ENCODE measurements around the gene SGMS1. TPM values are rescaled to one million over a fixed set of nuclear protein-coding genes. Genes with fewer than 3 reads are reported as not detected.
"Not testable (repeated sequence)": the region's sequence is repeated elsewhere in the genome, so short reads cannot be mapped to it uniquely, and the experiment has no call there.

Gene SGMS1
- polyA plus RNA-seq, 4 donors, result 42.9 to 61.0 (median 58.0) TPM

DNA sequence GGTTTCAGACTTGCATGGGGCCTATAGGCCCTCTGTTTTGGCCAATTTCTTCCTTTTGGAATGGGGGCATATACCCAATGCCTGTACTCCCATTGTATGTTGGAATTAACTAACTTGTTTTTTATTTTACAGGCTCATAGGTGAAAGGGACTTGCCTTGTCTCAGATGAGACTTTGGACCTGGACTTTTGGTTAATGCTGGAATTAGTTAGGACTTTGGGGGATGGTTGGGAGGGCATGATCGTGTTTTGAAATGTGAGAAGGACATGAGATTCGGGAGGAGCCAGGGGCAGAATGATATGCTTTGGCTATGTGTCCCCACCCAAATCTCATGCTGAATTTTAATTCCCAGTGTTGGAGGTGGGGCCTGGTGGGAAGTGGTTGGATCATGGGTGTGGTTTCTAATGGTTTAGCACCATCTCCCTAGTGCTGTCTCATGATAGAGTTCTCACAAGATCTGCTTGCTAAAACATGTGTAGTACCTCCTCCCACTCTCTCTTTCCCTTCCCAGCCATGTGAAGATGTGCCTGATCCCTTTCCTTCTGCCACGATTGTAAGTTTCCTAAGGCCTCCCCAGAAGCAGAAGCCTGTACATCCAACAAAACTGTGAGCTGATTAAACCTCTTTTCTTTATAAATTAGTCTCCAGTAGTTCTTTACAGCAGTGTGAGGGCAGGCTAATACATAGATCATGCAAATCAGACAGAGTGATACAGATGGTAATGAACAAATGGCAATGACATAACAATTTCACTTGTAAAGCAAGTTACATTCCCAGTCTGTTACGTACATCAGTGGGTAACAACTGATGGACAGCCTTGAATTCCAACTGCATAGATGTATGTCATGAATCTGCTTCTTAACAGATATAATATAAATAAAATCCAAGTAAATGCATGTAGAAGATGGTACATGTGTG, 146.2 kb downstream of the SGMS1 start:
- no peak for DNase-seq (ENCODE audit: low read depth in 4 of 4, low spot score in 3 of 4)

DNA sequence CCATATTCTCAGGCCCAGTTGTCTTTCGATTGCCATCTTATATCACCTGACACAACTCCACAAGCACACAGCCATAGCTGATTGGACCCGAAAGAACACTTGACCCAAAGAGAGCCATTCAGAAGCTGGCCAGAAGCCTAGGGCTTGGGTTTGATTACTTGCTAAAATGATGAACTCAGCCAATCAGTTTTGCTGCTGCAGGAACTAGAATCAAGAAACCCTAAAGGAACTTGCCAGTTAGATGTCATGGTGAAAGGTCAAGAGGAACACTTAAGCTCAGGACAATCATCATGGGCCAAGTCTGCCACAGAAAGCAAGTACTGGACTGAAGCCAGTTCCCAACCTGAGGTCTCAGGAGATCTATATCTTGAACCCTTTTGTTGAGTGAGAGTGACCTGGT, 150.0 kb downstream of the SGMS1 start:
- no peak for DNase-seq (ENCODE audit: low read depth in 4 of 4, low spot score in 3 of 4)

DNA sequence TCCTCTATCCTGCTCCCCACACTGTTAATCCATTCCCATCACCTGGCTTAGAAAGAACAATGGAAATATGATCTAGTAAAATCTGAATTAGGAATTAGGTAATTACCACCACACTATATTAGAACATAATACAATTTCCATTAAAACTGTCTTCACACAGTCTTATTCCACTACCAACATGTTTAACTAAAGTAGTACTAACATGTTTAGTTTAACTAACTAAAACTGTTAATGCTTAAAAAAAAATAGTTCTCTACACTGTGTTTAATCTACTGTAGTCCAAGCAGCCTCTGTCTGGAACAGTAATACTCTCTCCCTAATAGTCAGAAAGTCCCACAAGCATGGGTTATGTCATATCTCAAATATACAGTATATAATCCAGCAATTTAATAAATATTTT, 150.8 kb downstream of the SGMS1 start:
- no peak for DNase-seq (ENCODE audit: low read depth in 4 of 4, low spot score in 3 of 4)

DNA sequence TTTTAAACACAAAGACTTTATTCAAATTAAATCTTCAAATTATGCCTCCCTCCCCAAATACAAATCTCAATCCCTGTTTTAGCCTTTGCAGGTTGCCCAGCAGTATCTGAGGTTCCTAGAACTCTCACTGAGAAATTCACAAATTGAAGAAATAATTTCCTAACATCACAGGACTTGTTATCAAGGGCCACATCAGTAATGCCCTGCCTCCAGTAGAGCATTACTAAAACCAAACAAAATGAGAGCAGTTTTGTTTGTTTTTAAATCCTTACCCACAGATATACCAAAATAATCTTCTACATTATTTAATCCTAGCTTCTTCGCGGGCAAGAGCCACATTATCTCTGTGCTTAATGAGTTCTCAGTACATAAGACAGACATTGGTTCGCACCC, 152.2 kb downstream of the SGMS1 start:
- DNase-seq (ENCODE audit: low read depth in 4 of 4, low spot score in 3 of 4), result no peak

DNA sequence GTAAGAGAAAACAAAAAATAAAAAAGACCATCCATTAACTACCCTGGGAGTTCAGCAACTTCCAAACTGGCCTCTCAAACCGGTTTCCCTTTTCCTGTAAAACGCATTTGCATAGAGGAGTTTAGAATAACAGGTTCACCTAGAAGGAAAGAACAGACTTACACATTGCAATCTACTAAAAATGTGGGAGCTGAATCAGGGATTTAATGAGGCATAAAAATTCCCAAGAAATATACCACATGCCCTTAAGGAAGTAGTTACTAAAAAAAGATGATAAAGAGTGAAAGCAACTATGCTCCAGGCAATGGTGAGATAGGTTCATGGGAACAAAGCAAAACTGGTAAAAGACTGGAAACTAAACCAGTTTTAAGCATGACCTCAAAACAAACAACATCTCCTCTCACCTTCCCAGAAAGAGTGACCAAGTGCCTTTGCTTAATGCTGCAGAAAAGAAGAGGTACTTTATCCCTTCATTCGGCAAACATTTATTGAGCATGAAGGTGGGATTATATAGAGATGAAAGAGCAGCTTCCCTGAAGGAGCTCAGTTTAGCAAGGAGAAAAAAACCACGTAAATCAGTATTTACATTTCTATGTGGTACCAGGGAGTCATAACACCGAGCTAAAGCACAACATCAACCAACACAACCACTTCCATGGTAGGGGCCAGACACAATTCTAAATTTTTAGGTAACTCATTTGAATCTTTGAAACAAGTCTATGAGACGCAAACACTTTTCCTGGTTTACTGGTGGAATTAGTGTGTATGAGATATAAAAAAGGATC, 152.8 kb downstream of the SGMS1 start:
- peak; percentile 52 to 70 (median 63) for DNase-seq (ENCODE audit: low read depth in 4 of 4, low spot score in 3 of 4)

DNA sequence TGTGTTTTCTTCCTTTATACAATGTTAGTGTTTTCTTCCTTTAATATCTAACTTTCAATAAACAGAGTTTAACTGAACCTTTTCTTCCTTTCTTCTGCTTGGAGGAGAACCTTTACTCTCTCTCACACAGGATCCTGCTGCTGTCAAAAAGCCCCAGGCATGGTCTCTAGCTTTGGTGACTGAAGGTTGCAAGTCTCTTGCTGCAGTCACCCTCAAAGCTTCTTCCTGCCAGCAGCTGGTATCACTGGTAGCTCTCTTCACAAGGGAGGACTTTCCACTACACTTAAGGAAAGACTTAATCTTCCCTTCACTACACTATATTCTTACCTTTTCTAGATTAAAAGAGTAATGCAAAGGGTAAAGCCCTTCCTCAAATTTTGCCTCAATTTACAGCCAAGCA, 153.4 kb downstream of the SGMS1 start:
- DNase-seq (ENCODE audit: low read depth in 4 of 4, low spot score in 3 of 4), result peak in 1 of 4 donors; percentile 7

DNA sequence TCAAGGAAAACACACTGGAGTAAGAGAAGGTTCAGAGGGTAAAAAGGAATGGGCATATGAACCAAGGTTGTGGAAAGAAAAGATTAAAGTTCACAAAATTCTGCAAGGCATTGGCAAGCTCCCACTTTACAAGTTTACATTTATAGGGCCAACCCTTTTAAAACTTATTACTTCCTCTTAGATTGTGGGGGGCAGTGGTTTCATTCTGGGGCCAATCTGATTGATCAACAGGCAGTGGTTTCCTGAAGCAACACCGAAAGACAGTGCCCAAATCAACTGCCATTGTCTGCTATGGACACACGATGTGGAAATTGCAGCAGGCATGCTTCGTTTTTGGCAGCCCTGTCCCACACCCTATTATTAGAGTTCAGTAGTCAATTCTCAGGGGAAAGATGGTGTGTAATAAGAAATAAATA, 154.0 kb downstream of the SGMS1 start:
- DNase-seq (ENCODE audit: low read depth in 4 of 4, low spot score in 3 of 4), result no peak

DNA sequence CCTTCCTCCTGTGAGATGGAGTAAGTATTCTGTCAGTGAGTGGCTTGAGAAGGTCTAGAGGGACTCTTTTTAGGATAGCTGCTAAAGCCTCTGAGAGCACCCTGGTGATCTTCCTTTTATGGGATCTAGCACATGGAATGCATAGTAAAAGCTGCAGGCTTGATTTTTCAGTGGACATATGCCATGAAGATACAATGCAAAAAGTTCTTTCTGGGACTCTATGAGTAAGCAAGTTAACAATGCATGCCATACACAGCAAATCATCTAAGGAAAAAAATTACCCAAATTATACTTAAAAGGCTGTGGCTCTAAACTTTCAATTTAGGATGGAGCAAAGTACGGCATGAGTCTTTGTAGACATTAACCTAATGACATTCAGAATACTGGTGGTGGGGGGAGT, 154.5 kb downstream of the SGMS1 start:
- DNase-seq (ENCODE audit: low read depth in 4 of 4, low spot score in 3 of 4), result no peak

DNA sequence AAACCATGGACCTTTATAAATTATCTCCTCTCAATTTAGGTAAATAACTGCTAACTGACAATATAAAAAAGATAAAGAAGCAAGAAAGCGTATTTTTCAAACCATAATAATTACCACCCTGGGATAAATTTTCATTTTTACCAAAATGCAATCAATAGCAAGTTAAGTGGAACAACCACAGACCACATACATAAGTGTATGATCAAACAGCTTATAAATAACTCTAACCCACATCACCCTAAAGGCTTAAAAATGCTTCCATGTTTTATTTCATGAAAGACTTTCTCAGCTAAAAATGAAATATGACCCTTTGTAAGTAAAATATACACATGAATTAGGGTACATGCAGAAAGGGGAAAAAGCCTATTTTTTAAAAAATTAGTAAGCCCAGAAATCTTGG, 156.5 kb downstream of the SGMS1 start:
- no peak for DNase-seq (ENCODE audit: low read depth in 4 of 4, low spot score in 3 of 4)

DNA sequence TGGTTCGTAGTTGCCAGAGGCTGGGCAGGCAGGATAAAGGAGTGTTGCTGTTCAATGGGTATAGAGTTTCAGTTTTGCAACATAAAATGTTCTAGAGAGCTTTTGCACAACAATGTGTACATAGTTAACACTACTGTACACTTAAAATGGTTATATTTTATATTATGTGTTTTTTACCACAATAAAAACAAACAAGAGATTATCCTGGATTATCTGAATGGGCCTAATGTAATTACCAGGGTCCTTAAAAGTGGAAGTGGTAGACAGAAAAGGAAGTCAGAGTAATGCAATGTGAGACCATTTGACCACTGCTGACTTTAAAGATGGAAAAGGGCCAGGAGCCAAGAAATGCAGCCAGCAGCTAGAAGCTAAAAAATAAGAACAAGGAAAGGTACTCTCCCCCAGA, 159.7 kb downstream of the SGMS1 start:
- DNase-seq (ENCODE audit: low read depth in 4 of 4, low spot score in 3 of 4), result no peak

DNA sequence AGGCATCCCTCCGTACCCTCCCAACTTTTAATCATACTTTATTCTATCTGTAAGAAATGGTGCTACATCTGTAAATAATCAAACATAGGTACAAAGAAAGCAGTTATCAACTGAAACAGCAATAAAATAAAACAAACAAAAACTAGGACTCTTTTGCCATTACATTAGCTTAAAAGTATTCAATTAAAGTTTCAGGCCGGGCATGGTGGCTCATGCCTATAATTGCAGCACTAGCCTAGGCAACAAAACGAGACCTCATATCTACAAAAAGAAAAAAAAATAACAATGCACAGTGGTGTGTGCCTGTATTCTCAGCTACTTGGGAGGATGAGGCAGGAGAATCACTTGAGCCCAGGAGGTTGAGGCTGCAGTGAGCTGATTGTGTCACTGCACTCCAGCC, 161.9 kb downstream of the SGMS1 start:
- no peak for DNase-seq (ENCODE audit: low read depth in 4 of 4, low spot score in 3 of 4)

DNA sequence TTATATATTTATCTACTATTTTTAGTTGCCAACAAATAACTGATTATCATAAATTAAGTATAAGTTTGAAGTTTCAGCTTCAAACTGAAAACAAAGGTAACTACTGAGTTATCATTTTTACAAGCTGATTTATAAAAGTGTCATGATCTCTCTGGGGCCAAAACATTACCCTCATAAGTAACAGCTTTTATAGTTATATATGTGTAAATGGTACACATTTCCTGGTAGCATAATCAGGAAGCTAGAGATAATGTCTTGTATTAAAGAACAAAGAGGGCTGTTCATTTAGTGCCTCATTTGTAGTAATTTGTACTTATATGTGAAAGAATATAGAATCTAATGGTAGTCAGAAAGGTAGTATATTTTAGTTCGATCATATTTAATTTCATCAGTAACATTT, 162.6 kb downstream of the SGMS1 start:
- no peak for DNase-seq (ENCODE audit: low read depth in 4 of 4, low spot score in 3 of 4)

DNA sequence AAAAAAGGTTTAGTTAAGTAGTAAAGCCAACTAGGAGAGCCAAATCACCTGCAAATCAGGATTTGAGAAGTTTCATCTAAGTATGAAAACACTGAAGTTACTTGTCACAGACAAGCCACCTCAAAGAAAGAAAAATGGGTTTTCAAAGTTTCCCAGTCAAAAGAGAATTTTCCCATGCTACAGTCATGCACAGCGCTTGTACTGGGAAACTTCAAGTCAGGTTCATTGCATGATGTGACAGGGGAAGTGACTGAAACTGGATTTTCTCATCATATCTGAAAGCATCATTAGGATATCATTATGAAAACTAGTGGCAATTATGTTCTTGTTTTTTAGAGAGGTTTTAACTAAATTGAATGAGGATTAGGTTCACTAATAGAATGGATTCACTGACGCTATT, 167.0 kb downstream of the SGMS1 start:
- DNase-seq (ENCODE audit: low read depth in 4 of 4, low spot score in 3 of 4), result no peak

DNA sequence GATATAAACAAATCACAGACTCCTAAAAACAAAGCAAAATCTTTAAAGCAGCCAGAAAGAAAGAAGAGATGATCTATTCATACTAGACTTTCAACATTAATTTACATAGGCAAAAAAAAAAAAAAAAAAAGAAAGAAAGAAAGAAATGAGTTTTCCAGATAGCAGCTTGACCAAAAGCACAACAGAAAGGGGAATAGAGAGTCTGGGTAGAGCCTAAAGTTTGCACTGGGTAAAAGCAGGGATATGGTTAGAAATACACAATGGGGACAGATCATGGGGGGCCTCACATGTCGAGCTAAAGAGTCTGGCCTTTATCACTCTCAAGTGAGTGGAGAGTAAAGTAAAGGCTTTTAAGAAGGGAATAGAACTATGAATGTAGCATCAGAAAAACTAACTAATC, 169.8 kb downstream of the SGMS1 start:
- DNase-seq (ENCODE audit: low read depth in 4 of 4, low spot score in 3 of 4), result no peak

DNA sequence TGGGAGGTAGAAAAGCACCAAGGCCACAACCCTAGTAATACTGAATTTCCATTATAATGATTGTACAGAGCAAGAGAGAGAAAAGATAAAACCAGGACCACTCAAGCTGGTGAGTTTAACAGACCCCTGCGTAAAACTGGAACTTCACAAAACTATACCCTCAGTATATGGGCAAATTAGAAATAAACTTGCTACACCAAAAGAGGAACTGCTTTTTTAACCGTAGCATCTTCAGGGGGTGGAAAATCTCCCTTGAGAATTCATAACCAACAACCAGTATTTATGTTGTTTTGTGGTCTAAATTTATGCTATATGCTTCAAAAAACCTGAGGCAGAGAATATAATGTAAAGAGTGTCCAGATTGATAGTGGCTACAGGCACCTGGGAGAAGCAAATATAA, 171.2 kb downstream of the SGMS1 start:
- DNase-seq (ENCODE audit: low read depth in 4 of 4, low spot score in 3 of 4), result no peak

DNA sequence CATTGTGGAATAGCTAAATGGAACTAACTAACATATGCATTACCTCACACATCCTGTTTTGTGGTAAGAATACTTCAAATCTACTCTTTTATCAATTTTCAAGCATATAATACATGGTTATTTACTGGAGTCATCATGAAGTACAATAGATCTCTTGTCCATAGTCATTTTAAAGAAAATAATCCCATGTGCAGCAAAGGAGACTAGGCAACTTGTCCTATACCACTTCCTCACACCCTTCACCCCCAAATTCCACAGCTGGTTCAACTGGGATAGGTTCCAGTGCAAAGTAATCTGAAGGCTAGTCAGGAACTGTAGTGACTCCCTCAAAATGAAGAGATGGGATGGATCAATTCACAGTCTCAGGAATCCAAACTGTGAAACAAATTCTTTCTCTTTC, 176.1 kb downstream of the SGMS1 start:
- DNase-seq (ENCODE audit: low read depth in 4 of 4, low spot score in 3 of 4), result no peak

DNA sequence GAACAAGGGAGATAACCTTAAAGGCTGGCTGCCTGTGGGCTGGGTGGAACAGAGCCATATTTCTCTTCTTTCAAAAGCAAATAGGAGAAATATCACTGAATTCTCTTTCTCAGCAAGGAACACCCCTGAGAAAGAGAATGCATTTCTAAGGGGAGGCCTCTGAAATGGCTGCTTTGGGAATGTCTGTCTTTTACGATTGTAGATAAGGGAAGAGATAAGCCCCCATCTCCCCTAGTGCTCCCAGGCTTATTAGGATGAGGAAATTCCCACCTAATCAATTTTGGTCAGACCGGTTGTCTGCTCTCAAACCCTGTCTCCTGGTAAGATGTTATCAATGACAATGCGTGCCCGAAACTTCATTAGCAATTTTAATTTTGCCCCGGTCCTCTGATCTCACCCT, 178.0 kb downstream of the SGMS1 start:
- not testable (repeated sequence) for DNase-seq (ENCODE audit: low read depth in 4 of 4, low spot score in 3 of 4)

DNA sequence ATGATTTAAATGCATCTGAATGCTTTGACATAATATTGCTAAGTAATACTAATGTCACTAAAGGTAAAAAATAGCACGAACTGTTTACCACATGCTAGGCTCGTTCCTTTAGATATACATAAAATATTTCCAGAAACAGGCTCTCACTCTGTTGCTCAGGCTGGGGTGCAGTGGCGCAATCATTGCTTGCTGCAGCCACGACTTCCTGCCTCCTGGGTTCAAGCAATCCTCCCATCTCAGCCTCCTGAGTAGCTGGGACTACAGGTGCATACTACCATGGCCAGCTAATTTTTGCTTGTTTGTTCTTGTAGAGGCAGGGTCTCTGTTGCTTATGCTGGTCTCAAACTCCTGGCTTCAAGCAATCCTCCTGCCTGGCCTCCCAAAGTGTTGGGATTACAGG, 183.3 kb downstream of the SGMS1 start:
- no peak for DNase-seq (ENCODE audit: low read depth in 4 of 4, low spot score in 3 of 4)

DNA sequence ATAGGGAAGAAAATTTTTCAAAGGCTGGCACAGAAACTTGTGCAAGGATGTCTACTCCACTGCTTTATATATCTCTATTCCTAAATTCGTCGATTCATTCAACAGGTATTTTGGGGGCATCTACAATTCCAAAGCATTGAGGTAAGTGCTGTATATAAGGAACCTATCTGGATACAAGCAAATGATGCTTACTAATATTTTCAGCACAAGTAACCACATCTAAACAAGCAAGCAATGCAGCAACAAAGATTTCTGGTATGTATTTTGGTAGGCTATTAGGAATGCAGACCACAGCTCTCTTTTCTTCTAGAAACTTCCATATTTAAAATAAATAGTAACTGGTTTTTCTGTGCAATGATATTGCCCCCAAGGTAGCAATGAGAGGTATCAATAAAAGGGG, 183.9 kb downstream of the SGMS1 start:
- DNase-seq (ENCODE audit: low read depth in 4 of 4, low spot score in 3 of 4), result no peak

DNA sequence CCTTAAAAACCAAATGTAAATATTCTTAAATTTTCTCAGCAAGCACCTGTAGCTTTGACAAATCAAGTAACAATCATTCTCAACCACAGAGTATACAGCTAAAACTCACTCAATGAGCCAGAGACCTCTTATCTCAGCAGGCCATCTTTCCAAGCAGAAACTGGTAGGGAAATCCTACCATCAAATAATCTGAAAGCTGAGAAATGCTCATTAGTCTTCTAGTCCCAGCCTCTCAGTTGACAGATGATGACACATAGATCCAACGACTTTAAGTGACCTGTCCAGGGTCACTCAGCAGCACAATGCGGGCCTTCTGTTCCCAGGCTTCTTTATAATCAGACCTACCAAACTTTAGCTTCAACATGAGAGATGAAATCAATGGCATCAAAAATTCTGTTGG, 184.6 kb downstream of the SGMS1 start:
- no peak for DNase-seq (ENCODE audit: low read depth in 4 of 4, low spot score in 3 of 4)

DNA sequence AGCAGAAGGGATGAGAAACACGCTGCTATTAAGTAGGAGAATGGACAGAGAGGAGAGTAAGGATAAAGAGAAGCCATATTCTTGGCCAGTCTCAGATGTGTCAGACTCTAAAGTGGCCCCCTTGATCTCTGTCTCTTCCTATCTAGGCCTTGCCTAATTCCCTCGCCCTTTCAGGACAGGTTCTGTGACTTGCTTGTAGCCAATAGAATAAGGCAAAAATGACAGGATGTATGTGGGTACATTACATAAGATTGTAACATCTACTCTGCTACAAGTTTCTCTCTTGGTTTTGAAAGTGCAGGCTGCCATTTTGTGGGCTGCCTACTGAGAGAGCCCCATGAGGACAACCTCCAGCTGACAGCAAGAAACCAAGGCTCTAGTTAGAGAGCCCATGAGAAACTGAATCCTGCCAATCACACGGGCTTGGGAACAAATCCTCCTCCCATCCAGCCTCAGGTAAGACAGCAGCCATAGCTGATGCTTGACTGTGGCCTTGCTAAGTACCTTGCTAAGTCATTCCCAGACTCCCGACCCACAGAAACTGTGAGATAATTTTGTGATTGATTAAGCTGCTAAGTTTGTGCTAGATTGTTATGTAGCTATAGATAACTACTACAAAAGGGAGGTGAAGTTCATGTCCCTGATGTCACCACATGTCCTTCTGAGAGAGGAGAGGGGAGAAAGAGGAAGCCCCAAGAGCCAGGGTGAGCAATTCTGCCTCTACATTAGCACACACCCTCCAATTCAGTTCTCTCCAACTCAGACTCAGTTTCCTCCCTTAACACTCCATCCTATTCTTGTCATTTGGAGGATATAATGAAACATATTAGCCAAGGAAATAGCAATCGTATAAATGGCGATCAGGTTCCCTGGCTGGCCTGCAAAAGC, 185.5 kb downstream of the SGMS1 start:
- no peak for DNase-seq (ENCODE audit: low read depth in 4 of 4, low spot score in 3 of 4)

Data from left renal pelvis (tissue), 4 donors.